Esophagus (tissue), 2 donors: Measurements from ENCODE around the gene TALDO1. TPM values are rescaled to one million over a fixed set of nuclear protein-coding genes. Genes with fewer than 3 reads are reported as not detected.

Experiments
- H3K27ac ChIP-seq, 2 donors: one replicate each; pipeline ENCODE4 v1.5.1; 2013; ENCODE audit warnings: low read depth in 2 of 2, mild to moderate bottlenecking in 2 of 2, inconsistent platforms in 1 of 2, low read length in 1 of 2, moderate library complexity in 1 of 2
- H3K27me3 ChIP-seq, 2 donors: one replicate each; pipeline ENCODE4 v1.6.1; 2013; ENCODE audit warnings: low read length in 2 of 2, control low read depth in 1 of 2, mild to moderate bottlenecking in 1 of 2; ENCODE audit not compliant: insufficient read depth in 2 of 2, control insufficient read depth in 1 of 2
- H3K36me3 ChIP-seq, 2 donors: one replicate each; pipeline ENCODE4 v1.6.1; 2013; ENCODE audit warnings: low read length in 1 of 2; ENCODE audit not compliant: control insufficient read depth in 2 of 2, insufficient read depth in 2 of 2
- H3K4me1 ChIP-seq, 2 donors: one replicate each; pipeline ENCODE4 v1.6.1; 2013; ENCODE audit warnings: low read length in 1 of 2; ENCODE audit not compliant: control insufficient read depth in 2 of 2, insufficient read depth in 2 of 2
- H3K4me3 ChIP-seq, 2 donors: one replicate each; pipeline ENCODE4 v1.5.1; 2013; ENCODE audit warnings: low read length in 2 of 2, mild to moderate bottlenecking in 2 of 2, low read depth in 1 of 2, moderate library complexity in 1 of 2
- H3K9me3 ChIP-seq, 2 donors: one replicate each; pipeline ENCODE4 v1.6.1; 2013; ENCODE audit warnings: mild to moderate bottlenecking in 2 of 2, low read depth in 1 of 2, low read length in 1 of 2, moderate library complexity in 1 of 2; ENCODE audit not compliant: control insufficient read depth in 2 of 2, insufficient read depth in 1 of 2
- WGBS, 2 donors: extraction: QIAGEN DNeasy Blood & Tissue Kit; methylation state at CpG; one replicate each; pipeline ENCODE4 v1.1.7; 2013; 5-methylcytosine and 5-hydroxymethylcytosine counted together
- polyA plus RNA-seq, 2 donors: library from polyadenylated mRNA; stranded (reverse); fragments of 200-250 nt; gene quantifications; one replicate each; pipeline ENCODE4 v1.2.3, GENCODE V29; 2013
- donor health status: healthy with polysubstance abuse.
- donor health status: Bipolar disorder and iron deficiency.

TALDO1 gene
- polyA plus RNA-seq, 2 donors: 228 to 278 TPM

DNA sequence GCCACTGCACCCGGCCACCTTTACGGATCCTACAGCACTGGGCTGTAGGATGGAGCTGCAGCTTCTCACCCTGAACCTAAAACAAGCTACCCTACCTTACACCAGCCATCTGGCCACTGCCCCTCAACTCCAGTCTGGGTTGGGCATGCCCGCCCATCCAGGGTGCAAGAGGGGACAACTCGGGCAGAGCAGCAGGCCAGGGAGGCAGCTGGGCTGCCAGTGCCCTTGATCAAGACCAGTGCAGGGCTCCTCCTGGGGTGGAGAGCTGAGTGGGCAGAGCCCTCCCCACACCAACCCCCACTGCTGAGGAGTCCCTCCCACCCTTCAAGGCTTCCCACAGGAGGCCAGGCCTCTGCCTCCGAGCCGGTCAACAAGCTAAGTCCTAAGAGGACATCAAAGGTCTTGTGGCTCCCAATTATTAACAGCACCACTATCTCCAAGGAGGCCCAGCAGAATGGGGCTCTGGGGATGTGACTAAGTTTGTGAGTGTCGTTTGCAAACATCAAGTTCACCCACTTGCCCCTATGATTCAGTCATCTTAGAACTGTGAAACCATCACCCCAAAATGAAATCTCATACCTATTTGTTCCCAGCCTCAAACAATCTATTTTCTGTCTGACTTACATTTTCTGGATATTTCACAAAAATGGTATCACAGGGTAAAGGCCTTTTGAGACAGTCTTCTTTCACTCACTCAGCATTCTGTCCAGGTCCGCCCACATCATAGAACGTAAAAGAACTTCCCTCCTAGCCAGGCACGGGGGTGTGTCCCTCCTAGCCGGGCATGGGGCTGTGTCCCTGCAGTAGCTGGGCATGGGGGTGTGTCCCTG, 19.1 kb downstream of the TALDO1 start:
- no peak overlapping the region for H3K4me3 ChIP-seq
- H3K27ac ChIP-seq: peak overlapping the region in 1 of 2 donors; percentile 1
- 71 to 83% methylated on average over 11 of the region's 11 CpGs for WGBS, 2 donors
- H3K4me1 ChIP-seq: peaks cover 0 to 14% of the 10 kb centered on the region in 2 donors
- H3K9me3 ChIP-seq: no peaks in the 10 kb centered on the region
- no peaks in the 10 kb centered on the region for H3K27me3 ChIP-seq
- H3K36me3 ChIP-seq: peaks cover 21 to 56% of the 10 kb centered on the region in 2 donors

GRCh38 chr11:766936-767210, 19.6 kb downstream of the TALDO1 start:
- no peaks in the 10 kb centered on the region for H3K27me3 ChIP-seq
- peaks cover 0 to 14% of the 10 kb centered on the region in 2 donors for H3K4me1 ChIP-seq
- H3K36me3 ChIP-seq: peaks cover 21 to 58% of the 10 kb centered on the region in 2 donors
- no peak overlapping the region for H3K4me3 ChIP-seq
- no peaks in the 10 kb centered on the region for H3K9me3 ChIP-seq
- no peak overlapping the region for H3K27ac ChIP-seq
- WGBS, 2 donors: 95 to 99% methylated on average over 2 of the region's 2 CpGs

- 93 to 94% methylated on average over 11 of the region's 11 CpGs for WGBS, 2 donors
- Histone ChIP-seq H3K4me3 (no peak overlapping the region), H3K27ac (no peak overlapping the region), H3K9me3 (no peaks in the 10 kb centered on the region), H3K27me3 (no peaks in the 10 kb centered on the region), H3K4me1 (peaks cover 0 to 14% of the 10 kb centered on the region in 2 donors), H3K36me3 (peaks cover 19 to 60% of the 10 kb centered on the region in 2 donors)
These were observed 20.0 kb downstream of the TALDO1 start for GRCh38 chr11:767238-767637.

DNA sequence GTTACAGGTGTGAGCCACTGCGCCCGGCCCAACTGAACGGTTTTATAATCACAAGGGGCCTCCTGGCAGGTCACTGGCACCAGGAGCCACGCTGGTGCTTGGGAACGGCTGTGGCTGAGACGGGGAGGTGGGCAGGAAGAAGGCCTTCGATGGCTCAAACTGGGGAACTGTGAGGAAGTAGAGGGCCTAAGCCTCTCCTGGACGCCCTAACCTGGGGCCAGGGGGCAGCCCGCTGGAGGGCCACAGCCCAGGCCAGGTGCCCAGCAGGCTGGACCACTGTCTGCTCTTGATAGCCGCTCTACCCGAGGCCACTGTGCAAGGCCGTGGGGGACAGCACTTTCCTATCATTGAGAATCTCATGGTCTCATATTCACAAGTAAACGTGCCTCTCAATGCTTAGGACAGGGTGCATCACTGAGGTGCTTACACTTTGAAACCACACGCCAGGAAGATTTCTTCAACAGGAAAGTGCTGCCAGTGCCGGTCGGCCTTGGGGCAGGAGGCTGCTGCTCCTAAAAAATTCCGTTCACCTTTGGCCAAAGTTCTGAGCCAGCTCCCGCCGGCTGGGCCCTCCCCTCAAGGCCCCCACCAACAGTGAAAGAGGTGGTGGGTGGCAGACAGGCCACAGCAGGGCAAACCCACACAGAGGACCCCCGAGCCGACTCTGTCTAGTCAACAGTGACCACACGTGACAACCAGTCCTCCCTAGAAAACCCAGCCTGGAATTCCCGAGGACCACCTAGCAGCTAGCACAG, 22.8 kb downstream of the TALDO1 start:
- Histone ChIP-seq H3K4me3 (no peak overlapping the region), H3K9me3 (no peaks in the 10 kb centered on the region), H3K4me1 (peaks cover 4 to 6% of the 10 kb centered on the region in 2 donors), H3K36me3 (peaks cover 20 to 58% of the 10 kb centered on the region in 2 donors), H3K27me3 (no peaks in the 10 kb centered on the region), H3K27ac (no peak overlapping the region)
- WGBS, 2 donors: 88 to 90% methylated on average over 23 of the region's 23 CpGs

DNA sequence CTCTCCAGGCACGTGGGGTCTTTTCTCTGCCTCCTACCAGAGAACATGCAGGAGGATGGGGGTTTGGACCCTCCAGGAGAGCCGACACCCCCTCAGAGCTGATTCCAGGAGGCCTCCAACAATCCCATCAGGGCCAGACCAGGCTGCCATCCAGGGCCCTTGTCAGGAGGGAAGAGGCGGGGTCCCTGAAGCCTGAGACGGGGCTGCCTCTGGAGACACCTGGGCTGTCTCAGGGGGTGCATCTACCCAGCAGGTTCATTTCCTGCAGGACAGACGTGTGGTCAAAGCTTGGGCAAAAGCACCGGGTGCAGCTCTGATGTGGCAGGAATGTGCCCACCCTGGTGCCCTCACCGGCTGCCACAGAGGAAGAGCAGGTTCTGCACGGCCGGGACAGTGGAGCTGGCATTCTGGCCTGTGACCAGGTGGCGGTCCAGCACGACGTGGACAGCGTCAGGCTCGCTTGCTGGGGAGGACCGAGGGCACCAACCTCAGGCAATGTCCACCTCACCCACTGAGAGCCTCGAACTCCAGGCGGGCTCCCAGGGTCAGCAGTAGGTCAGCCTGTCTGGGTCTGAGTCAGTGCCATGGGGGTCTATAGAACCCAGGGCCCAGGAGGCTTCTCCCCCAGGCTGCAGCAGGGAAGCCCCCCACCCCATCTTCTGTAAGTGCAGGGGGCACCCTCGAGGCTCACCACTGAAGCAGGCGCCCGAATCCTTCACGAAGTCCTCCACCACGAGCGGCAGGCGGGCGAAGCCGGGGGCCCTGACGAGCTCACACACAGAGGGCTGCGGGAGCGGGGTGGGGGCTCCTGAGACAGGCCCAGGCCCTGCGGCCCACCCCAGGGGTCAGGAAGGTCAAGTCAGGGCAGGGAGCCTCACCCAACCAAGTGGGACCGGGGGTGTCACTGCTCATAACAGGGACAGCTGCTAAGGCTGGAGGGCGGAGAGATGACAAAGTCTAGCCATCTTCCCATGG, 23.7 kb downstream of the TALDO1 start:
- WGBS, 2 donors: 90 to 93% methylated on average over 31 to 32 of the region's 32 CpGs

GRCh38 chr11:771617-772204, 24.4 kb downstream of the TALDO1 start:
- Histone ChIP-seq H3K27ac (no peak overlapping the region), H3K4me1 (peaks cover 10 to 16% of the 10 kb centered on the region in 2 donors), H3K9me3 (no peaks in the 10 kb centered on the region), H3K36me3 (peaks cover 16 to 51% of the 10 kb centered on the region in 2 donors), H3K4me3 (no peak overlapping the region), H3K27me3 (no peaks in the 10 kb centered on the region)
- 79 to 86% methylated on average over 15 of the region's 15 CpGs for WGBS, 2 donors

More for the DNA sequence above, 23.7 kb downstream of the TALDO1 start:
- Histone ChIP-seq H3K27ac (no peak overlapping the region), H3K9me3 (no peaks in the 10 kb centered on the region), H3K4me1 (peaks cover 10 to 12% of the 10 kb centered on the region in 2 donors), H3K36me3 (peaks cover 20 to 58% of the 10 kb centered on the region in 2 donors), H3K27me3 (no peaks in the 10 kb centered on the region), H3K4me3 (no peak overlapping the region)

GRCh38 chr11:772429-773390, 25.4 kb downstream of the TALDO1 start:
- H3K27ac ChIP-seq: no peak overlapping the region
- WGBS, 2 donors: 81 to 82% methylated on average over 34 of the region's 34 CpGs
- H3K36me3 ChIP-seq: peaks cover 16 to 44% of the 10 kb centered on the region in 2 donors
- H3K4me3 ChIP-seq: no peak overlapping the region
- peaks cover 10 to 15% of the 10 kb centered on the region in 2 donors for H3K4me1 ChIP-seq
- H3K9me3 ChIP-seq: no peaks in the 10 kb centered on the region
- no peaks in the 10 kb centered on the region for H3K27me3 ChIP-seq

GRCh38 chr11:773425-773824, 26.2 kb downstream of the TALDO1 start:
- H3K27me3 ChIP-seq: no peaks in the 10 kb centered on the region
- H3K36me3 ChIP-seq: peaks cover 16 to 44% of the 10 kb centered on the region in 2 donors
- peaks cover 13 to 18% of the 10 kb centered on the region in 2 donors for H3K4me1 ChIP-seq
- H3K9me3 ChIP-seq: no peaks in the 10 kb centered on the region
- H3K27ac ChIP-seq: no peak overlapping the region
- WGBS, 2 donors: 89 to 91% methylated on average over 5 of the region's 5 CpGs
- H3K4me3 ChIP-seq: no peak overlapping the region
